GM19463 (cell line): ENCODE data around the gene SMC6.

ENCODE experiments used
- ATAC-seq: cut with Tn5 transposase; IDR thresholded peaks from one replicate; pipeline ENCODE4 v1.9.1; 2021; ENCODE audit warnings: mild to moderate bottlenecking, moderate library complexity; ENCODE audit not compliant: unreplicated experiment

SMC6 gene

DNA sequence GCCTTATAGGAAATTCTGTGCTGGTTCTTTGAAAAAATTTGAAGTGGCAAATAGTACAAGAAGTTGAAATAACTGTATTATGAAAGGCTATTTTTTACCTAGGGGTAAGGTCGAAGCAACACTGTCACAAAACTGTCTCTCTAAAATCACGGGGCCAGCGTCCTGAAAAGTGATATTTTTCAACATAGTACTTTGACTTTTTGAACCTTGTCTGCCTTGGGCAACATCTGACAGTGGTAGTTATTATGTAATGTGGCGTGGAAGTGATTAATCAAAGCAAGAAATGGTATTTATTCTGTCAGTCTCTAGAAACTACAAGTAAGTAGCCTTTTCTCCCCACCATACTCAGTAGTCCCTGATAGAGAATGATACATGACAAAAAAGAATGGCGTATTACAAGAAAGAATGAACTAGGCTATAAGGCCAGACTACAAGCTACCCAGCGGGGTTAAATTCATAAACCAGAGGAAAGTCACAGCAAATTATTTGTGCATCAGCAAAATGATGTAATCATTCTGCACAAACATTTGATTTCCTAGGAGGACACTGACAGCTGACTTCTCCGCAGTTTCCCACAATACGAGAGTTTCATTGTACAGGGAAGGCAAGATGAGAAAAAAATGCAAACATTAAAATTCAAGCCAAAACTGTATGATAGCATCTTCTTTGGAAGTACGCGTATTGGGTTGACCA lies 10.2 kb upstream of the SMC6 start:
- no peak for ATAC-seq

- no peak for ATAC-seq
Observed at GRCh38 chr2:17762451-17762850, 8.8 kb upstream of the SMC6 start.

- ATAC-seq = no peak
Observed at GRCh38 chr2:17759805-17760204, 6.2 kb upstream of the SMC6 start.

- ATAC-seq = no peak
Observed at GRCh38 chr2:17758118-17758517, 4.5 kb upstream of the SMC6 start.

DNA sequence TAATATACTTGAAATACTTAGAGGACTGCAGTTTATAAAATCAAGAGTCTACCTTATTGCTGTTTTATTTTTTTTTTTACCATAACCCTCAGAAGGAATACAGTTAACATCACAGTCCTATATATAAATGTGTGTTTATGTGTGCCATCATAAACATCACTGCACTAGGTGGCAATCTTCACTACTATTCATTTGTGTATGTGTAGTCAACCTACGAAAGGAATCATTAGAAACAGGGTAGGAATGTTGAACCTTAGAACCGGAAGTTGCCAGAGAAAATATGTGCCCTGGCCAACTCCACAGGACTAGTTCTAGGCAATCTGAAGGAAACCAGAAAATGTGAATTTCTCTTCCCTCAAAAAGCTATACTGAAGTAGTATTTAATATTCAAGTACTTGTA lies 3.7 kb upstream of the SMC6 start:
- no peak for ATAC-seq

DNA sequence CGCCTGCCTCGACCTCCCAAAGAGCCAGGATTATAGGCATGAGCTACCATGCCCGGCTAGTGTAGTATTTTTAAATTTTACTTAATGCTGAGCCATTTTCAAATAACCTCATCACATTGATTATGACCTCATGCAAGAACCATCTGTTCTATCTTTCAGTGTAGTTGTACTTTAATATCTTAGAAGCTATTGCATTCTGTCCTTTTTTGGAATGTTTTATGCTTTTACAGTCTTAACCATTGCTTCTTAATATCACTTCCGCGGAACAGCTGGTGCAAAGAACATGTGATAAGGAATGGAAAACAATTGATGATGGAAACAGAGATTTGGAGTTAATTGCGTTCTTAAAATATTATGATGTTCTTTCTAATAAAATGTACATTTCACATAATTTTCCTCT lies 3.1 kb upstream of the SMC6 start:
- ATAC-seq = no peak

GRCh38 chr2:17754773-17755425 lies 1.3 kb upstream of the SMC6 start:
- ATAC-seq = no peak

DNA sequence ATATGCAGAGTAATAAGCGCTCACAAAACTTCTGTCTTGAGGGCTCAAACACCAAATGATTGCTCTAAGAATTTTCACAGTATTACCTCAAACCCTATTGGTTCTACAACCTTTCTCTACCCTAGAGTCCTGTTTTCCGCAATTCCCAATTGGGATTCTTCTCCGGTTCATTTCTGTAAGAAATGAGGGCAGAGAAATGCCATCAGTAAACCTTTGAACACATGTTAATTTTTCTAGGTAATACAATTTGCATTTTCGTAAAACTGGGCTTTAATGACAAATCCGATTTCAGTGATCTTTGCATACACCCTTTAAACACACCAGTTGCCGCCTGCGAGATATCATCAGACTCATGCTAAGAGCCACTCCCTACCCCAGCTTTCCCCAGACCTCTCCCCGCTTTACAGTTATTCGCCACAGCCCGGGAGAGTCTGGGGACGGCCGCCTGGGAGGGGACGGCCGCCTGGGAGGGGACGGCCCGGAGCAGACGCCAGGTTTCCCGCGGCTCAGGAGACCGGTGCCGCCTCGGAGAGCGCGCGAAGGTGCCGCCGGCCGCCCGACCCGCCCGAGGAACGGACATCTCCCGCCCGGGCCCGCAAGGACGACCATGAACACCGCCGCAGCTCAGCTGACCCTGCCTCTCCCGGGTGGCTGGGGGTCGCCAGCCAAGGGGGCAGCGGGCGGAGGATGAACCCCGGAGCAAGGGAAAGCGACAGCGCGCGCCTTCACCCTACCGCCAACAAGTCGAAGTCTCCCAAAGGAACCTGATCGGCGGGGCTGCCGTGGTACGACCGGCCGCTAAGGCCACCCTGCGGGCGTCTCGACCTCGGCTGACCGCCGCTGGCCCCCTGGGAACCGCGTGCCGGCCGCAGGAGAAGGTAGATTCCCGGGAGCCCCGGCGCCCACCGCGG lies 463 bp downstream of the SMC6 start:
- peak; percentile 29 for ATAC-seq

DNA sequence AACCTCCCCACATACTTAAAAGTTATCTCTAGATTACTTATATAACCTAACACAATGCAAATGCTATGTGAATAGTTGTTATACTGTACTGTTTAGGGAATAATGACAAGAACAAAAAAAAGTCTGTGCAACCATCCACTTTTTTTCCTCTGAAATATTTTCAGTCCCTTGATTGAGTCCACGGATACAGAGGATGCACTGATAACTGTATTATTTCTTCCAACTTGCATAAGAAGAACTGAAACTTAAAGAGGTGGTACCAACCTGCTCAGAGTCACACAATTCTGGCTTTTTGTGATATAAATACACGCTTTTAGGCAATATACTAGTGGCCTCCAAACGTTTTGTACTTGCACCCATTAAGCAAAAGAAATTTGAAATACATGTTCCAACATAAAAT lies 1.4 kb downstream of the SMC6 start:
- ATAC-seq = no peak

GRCh38 chr2:17749753-17750438 lies 3.7 kb downstream of the SMC6 start:
- ATAC-seq = no peak

GRCh38 chr2:17748745-17749144 lies 4.9 kb downstream of the SMC6 start:
- no peak for ATAC-seq

DNA sequence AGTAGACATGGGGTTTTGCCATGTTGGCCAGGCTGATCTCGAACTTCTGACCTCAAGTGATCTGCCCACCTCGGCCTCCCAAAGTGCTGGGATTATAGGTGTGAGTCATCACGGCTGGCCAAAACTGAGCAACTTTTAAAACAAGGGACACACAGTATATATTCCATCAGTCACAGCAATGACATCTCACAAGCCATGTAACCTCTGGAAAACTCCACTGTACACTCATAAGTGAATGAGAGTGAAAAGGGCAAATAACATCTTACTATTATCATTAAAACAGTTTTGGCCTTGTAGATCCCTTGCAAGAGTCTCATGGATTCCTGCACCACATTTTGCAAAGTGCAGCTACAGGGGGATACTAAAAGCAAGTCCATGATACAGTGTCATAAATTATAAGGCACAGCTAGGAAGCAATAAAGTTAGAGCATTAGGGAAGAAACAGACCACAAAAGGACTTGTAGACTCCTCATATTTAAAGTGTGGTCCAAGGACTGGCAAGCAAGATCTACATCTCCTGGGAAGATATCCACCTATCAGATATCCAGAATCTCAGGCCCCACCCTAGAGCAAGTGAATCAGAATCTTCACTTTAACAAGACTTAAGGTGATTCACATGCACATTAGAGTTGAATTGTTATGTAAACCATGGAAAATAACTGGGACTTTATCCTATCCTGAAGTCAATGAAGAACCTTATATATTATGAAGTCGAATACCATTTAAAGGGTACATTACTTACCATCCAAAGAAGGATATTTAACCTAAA lies 5.7 kb downstream of the SMC6 start:
- ATAC-seq = no peak

DNA sequence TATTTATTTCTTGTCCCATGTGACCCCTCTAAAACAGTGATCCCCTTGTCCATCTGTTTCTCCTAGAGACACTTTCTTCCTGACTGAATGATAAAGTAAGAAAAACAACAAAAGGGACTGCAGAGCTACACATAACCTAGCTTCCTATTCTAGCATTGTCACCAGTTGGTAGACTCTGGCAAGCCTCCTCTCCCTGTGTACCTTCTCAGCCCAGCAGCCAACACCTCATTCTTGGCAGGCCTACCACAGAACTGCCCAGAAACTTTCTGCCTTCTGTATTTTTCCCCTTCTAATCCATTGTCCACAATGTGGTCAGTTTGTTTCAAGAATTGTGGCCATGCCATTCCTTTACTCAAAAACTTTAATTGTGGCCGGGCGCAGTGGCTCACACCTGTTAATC lies 13.4 kb downstream of the SMC6 start:
- ATAC-seq = no peak

- ATAC-seq = no peak
Observed at GRCh38 chr2:17736989-17737388, 16.6 kb downstream of the SMC6 start.

GRCh38 chr2:17735864-17736263 lies 17.7 kb downstream of the SMC6 start:
- no peak for ATAC-seq

DNA sequence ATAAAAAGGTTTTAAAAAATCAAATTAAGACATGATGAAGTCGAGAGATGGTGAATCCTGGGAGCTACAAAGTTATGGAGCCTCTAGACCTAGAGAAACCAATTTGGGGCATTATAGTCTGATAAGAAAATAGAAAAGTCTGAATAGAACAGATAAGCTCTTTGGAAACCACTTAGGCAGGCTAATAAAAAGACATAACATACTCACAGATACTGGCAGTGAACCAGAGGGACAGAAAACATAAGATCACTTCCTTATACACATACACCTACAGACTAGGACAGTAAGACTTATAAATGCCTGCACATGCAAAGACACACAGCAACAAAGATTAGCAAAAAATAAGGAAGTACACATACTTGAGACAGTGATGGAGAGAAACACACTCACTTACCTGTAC lies 20.0 kb downstream of the SMC6 start:
- ATAC-seq = no peak

GRCh38 chr2:17729880-17730279 lies 23.7 kb downstream of the SMC6 start:
- no peak for ATAC-seq

- ATAC-seq = no peak
Observed at GRCh38 chr2:17728210-17728609, 25.4 kb downstream of the SMC6 start.

DNA sequence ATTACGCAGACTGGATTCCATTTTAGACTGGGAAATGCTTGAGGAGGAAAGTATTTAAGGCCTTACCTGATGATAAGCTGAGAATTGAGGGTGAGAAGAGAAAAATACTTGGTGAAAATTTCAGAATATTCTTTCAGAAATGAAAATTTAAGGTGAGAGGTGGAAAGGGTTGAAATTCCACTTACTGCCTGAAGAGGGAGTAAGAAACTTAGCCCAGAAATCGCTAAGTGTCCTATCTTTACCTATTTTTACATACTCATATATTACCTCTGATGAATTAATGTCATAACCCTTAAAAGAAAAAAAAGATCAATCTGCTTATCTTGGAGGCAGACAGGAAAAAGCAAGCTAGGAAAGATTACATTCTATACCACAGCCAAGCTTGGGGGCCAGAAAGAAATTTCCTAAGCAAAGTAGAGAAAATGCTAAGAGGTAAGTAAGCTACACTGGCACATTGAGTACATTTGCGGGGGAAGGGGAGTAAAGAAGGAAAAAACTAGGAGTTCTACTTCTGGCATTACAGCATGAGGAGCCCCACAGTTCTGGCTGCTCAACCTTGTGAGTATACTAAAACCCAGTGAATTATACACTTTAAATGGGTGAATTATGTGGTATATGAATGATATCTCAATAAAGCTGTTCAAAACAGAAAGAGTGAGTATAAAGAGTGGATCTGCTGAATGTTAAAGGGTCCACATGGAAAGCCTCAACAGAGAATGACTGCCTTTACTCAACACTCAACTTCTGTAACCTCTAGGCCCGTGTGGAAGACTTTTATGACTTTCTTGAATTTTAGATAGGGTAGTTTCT lies 33.8 kb downstream of the SMC6 start:
- ATAC-seq = peak; percentile 63

DNA sequence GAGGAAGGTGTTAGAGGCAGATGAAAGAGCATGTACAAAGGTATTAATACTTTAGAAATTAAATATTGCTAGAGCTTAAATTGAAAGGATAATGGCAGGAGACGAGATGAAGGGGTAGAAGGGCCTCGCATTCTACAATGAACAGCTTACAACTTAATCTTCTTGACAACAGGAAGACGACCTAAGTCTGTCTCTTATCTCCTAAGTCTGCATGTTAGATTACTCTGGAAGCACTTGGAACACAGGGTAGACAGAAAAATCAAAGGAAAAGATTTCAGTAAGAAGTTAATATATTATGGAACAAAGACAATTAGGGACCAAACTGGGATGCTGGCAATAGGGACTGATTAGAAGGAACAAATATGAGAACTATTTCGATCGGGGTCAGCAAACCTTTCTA lies 34.9 kb downstream of the SMC6 start:
- no peak for ATAC-seq
